ENCODE data around the gene RYR2. TPM values are rescaled to one million over a fixed set of nuclear protein-coding genes. Genes with fewer than 3 reads are reported as not detected.

RYR2 gene
- total RNA-seq (2022; extraction: Qiagen RNA extraction; ENCODE audit: low read depth), result 0.01 to 0.06 TPM (median 0.02 TPM) in 3 of 5 replicates, not detected in the others

DNA sequence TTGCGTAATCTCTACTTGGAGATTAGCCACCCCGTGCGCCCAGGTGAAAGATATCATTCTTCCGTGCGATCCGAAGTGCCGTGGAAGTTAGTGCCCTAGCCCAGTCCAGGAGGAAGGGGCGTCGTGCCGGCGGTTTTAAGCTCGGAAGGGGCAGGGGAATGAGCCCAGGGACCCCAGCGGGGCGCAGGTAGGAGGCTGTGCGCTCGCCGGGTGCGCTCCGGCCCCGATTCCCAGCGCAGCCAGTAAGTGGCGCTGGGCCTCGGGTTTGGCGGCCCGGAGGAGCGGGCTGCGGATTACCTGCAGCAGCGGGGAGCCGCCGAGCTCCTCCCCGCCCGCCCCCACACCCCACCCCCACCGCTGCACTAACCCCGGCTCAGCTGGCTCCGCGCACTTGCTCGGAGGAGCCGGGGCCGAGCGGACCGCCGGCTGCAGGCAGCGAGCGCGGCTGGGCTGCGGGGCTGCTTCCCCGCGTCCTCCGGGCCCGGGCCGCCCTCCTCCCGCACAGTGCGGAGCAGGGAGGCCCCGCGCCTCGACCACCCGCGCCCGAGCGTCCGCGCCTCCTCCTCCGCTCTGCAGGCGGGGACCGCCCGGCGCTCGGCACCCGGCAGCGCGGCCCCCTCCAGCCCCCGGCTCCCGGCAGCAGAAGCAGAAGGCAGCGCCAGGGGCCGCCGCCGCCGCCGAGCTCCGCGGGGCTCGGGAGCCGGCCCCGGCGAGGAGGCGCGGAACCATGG, at the start of gene RYR2:
TSS of gene RYR2 (plus strand) at position 390 of the 731 bp plus-strand sequence. CDS start at position 728, 338 bp downstream.

DNA sequence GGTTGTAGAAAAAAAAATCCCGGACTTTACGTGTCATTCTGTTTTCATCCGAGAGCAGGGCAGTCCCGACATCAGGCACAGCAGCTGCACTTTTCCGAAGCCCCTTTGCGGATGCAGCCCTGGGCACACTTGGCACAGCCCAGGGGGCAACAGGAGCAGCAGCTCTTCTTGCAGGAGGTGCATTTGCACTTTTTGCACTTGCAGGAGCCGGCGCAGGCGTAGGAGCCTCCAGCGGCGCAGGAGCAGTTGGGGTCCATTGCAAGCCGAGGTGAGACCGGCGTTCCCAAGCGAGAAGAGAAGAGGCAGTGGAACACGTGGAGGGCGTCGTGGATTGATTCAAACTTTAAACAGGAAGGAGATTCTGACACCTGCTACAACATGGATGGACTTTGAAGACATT, 37.9 kb upstream of the RYR2 start, which contains the start of gene MT1HL1:
TSS of gene MT1HL1 (minus strand) at position 326 of the 400 bp plus-strand sequence. CDS start at position 257, 69 bp downstream.

Other genes with a start within 250 kb of the RYR2 start
- gene MTR, start 246.9 kb upstream of the RYR2 start, total RNA-seq (2022; extraction: Qiagen RNA extraction; ENCODE audit: low read depth), result 4.7 to 7.6 TPM (median 6.5 TPM) in 5 replicates
- gene MT1HL1, start 37.7 kb upstream of the RYR2 start, total RNA-seq (2022; extraction: Qiagen RNA extraction; ENCODE audit: low read depth), result not detected in 5 replicates

All from A549 treated with GW870086 at 1 μM for 4 hours (cell line).